GM19463 (cell line): ENCODE measurements around the gene FNDC3B.
A peak's percentile ranks its signal among the peaks of the same experiment; 100 is the strongest.

Experiments used
- ATAC-seq: cut with Tn5 transposase; IDR thresholded peaks from one replicate; pipeline ENCODE4 v1.9.1; 2021; ENCODE audit warnings: mild to moderate bottlenecking, moderate library complexity; ENCODE audit not compliant: unreplicated experiment

FNDC3B gene

DNA sequence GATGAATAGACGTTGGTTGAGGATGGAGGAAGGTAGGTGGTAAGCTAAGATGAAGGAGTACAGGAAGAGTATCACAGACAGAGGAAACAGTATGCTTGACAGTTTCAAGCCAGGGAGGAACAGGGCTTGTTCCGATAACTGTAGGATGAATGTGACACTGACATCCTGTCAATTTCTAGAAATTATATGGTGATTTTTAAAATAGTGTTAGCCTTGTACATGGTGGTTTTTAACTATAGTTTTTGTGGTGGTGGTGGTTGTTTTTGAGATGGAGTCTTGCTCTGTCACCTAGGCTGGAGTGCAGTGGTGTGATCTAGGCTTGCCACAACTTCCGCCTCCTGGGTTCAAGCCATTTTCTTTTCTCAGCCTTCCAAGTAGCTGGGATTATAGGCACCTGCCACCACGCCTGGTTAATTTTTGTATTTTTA lies 92.8 kb downstream of the FNDC3B start:
- ATAC-seq = peak; percentile 41

- ATAC-seq = no peak
Measured at GRCh38 chr3:172132721-172133311, 93.4 kb downstream of the FNDC3B start.

GRCh38 chr3:172133838-172134237 lies 94.5 kb downstream of the FNDC3B start:
- no peak for ATAC-seq

DNA sequence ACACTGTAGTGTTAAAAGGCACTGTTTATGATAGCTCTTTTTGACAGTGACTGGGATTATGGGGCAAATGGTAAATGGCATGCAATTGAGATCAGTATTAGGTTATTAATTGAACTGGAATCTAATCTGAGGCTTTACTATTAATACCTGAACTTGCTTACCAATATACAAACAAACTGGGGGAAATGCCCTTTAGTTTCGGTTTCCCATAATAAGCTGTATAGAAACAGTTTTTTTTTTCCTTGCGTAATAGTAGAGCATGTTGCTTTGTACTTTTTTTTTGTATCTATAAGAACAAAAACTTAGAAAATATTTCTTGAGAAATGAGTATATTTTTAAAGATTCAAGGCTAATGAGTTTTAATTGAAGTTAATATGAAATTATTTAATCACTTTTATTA lies 95.0 kb downstream of the FNDC3B start:
- peak; percentile 24 for ATAC-seq

DNA sequence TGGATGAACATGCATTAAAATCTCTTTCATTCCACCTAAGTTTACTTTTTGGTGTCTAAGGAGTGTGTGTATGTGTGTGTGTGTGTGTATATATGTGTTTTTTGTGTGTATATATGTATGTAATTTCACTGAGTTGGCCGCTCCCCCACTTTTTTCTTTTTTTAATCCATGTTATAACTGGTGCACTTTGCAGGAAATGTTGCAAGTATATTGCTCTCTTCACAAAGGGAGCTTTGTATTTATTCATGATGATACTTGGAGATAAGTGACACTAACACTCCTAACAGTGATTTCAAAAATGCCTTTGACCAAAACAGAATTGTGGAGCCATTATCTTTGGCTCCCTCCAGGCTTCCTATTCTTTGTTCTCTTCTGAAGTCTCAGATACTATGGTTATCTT lies 95.8 kb downstream of the FNDC3B start:
- ATAC-seq = no peak

DNA sequence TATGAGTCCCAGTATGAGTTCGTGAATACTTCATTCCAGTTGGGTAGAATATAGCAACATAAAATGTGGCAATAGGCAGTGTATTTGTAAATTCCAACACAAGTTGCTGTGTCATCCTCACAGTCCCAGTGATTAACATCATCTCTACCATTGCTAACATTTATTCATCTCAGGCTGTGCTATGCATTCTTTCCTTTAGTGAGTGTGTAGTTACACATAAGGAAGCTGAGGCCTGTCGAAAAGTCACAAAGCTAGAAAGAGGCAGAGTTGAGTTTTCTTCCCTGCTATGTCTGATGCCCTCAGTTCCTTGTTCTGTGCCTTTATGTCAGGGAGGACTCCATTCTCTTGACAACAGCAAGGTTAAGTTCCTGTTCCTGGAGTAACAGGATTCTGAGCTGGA lies 96.4 kb downstream of the FNDC3B start:
- ATAC-seq = no peak

GRCh38 chr3:172136330-172136729 lies 97.0 kb downstream of the FNDC3B start:
- ATAC-seq = no peak

DNA sequence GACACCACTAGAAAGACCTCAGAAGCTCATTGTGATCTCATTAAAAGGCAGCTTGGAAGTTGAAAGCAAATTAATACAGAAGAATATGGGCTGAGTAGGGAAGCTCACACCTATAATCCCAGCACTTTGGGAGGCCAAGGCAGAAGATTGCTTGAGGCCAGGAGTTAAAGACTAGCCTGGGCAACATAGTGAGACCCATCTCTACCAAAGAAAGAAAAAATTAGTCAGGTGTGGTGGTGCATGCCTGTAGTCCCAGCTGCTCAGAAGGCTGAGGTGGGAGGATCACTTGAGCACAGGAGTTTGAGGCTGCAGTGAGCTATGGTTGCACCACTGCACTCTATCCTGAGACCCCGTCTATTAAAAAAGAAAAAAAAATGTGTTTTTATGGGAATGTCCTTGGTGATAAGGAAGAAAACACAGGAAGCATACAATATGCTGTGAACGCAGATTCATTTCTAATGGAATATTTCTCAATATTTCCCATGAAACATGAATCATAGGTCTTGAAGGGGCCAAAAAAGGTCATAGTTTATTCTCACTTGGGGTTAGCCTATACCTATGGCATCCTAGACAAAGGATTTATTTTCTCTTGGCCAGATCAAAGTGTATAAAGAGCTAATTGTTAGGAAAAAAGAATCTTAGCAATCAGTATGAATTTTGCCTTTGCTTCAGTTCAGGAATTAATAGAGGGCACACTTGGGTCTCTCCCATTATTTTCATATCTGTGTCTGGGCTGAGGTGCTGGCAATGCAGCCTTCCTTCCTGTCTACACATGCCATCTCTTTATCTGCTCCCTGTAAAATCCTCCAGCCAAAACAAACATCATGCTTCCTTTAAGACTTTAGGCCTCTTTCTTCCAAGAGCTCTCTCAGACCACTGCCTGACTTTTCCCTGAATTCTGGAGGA lies 98.2 kb downstream of the FNDC3B start:
- no peak for ATAC-seq

GRCh38 chr3:172138193-172138537 lies 98.8 kb downstream of the FNDC3B start:
- no peak for ATAC-seq

DNA sequence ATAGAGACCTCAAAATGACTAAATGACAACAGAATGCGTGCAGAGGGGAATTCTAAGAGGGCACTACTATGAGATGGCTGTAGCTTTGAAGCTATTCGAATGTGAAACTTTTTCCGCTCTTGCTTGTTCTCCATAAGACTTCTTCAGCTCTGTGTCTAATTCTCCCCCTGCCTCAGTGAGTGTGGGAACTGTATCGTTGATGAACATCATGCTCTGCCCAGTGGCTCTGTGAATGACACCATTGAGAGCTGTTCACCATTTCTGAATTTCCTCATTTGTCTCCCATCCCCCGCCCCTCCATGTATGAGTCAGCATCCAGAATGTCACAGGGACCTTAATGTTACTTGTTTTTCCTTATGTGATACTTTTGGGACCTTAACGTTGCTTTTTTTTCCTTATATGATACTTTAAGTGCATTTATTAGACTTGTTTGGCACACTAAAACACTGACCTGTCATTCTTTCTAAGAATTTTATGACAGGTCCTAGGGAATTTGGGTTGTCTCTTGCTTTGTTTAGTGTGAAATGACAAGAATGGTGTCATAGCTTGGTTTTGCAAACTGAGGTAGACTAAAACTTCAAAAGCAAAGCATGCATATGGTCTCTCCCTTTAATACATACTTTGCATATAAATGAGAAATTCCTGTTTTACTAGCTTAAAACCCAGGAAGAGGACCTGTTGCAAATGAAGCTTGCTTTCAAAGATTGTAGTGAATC lies 99.6 kb downstream of the FNDC3B start:
- ATAC-seq = peak; percentile 51

- no peak for ATAC-seq
Measured at GRCh38 chr3:172139528-172140276, 100.3 kb downstream of the FNDC3B start.

- ATAC-seq = no peak
Measured at GRCh38 chr3:172140499-172141391, 101.4 kb downstream of the FNDC3B start.

- peak; percentile 63 for ATAC-seq
Measured at GRCh38 chr3:172142051-172142863, 102.9 kb downstream of the FNDC3B start.

- no peak for ATAC-seq
Measured at GRCh38 chr3:172142864-172143451, 103.6 kb downstream of the FNDC3B start.

GRCh38 chr3:172143739-172144497 lies 104.5 kb downstream of the FNDC3B start:
- no peak for ATAC-seq

GRCh38 chr3:172144601-172145000 lies 105.2 kb downstream of the FNDC3B start:
- no peak for ATAC-seq

GRCh38 chr3:172145031-172145686 lies 105.8 kb downstream of the FNDC3B start:
- peak; percentile 24 for ATAC-seq

GRCh38 chr3:172146349-172146748 lies 107.0 kb downstream of the FNDC3B start:
- no peak for ATAC-seq
